ENCODE data around the gene CARD8.

CARD8 gene

DNA sequence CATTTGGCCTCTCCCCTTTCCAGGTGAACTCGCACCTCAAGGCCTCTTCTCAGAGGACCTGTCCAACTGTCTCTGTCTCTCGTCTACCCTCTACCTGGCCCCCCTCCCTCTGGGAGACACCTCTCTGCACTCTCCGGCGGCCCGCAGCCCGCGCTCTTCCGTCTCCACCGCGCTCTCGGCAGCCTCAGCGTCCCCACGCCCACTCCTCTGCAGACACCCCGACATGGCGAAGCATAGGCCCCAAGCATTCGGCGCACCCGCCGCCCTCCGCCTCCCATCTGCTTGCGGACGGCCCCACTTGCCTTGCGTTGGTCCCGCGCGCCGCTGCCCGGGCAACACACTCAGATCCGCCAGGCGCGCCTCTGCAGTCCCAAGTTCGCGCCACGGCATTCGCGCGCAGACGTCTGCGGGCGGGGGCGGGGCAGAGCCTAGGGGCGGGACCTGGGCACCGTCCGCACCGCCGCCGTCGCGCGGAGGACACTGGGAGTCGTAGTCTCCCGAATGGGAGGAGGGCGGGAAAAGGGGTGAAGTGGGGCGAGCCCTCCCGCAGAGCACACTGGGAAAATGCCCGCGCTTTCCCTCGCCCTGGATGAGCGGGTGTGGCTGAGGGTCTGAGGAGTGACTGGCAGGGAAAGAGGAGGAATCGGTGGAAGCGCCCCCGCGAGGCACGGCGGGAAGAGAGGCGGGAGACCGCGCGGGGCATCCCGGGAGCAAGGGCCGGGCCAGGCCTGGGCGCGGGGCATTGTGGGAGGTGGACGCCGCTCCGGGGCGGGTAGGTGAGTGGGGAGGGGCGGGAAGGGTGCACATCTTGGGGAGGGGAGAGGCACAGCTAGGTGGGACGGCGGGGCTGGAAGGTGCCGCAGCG is 85.5 kb downstream of the CARD8 start, which contains the start of the genes LIG1 and ZSWIM9:
LIG1 (minus strand) TSS at position 406 of the 865 bp plus-strand sequence. CDS start 4,778 bp downstream, outside the sequence.
ZSWIM9 (plus strand) TSS at position 742 of the 865 bp plus-strand sequence. CDS start 1,123 bp downstream, outside the sequence.
- peak; percentile 97 for DNase-seq

DNA sequence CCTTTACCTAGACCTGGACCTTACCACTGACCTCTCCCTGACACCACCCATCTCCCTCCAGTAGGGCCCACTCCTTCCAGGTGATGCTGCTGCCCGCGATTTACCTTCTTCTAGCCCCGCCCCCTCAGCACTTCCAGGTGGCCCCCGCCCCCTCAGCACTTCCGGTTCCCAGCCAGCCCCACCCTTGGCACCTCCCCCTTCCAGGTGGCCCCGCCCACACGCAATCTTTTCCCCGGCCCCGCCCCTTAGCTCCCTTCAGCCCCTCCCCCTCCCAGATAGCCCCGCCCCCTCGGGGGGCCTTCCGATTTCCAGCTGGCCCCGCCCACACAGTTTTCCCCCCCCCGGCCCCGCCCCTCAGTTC is 86.2 kb downstream of the CARD8 start:
- peak; percentile 86 for DNase-seq

DNA sequence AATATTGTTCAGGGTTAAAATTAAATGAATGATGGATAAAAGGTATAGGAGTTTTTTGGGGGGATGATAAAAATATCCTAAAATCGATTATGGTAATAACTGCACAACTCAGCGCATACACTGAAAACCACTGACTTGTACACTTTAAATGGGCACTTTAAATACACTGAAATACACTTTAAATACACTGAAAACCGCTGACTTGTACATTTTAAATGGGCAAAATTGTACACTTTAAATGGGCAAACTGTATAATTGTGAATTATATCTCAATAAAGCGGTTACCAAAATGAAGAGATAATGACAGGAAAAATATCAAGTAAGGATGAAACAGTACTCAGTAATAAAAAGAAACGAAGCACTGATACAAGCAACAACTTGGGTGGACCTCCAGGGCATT is 87.0 kb downstream of the CARD8 start:
- no peak for DNase-seq

DNA sequence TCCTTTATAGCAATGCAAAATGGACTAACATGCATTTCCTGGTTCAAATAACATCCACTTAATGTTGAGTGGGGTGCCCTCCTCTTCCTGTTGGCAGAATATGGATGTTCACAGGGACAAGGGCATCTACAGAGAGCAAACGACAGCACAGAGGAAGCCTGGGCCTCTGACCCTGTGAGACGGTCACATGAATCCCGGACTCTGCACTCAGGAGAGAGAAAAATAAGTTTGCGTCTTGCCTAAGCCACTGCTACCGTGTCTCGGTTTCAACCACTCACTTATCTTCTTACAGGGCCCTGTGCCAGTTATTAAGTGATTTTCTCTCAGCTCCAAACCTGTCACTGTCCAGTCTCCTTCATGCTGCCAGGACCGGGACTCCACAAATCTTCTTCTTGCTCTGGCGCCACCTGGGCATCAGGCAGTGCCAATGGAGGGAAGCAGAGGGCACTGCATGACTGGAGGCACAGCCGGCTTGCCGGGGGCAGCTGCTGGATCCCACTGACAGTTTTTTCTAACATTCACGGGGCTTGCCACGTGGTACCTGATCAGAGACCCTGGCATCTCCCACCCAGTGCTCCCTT is 97.4 kb downstream of the CARD8 start:
- DNase-seq: no peak

All from OCI-M1 (cell line).